Stimulated activated CD4-positive, alpha-beta T cell treated with anti-CD3 and anti-CD28 coated beads, TNF-alpha, amount 100 ng/mL, for 4 hours (primary cell): ENCODE data around the gene TSPY9.
"Not testable (repeated sequence)": the region's sequence is repeated elsewhere in the genome, so short reads cannot be mapped to it uniquely, and the experiment has no call there.

Source experiments
- DNase-seq, 3 experiments: peaks; one replicate each; pipeline ENCODE4 v3.0.0-alpha.2; 2020; ENCODE audit warnings: low read depth in 3 of 3

TSPY9 gene, protein sequence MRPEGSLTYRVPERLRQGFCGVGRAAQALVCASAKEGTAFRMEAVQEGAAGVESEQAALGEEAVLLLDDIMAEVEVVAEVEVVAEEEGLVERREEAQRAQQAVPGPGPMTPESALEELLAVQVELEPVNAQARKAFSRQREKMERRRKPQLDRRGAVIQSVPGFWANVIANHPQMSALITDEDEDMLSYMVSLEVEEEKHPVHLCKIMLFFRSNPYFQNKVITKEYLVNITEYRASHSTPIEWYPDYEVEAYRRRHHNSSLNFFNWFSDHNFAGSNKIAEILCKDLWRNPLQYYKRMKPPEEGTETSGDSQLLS

DNA sequence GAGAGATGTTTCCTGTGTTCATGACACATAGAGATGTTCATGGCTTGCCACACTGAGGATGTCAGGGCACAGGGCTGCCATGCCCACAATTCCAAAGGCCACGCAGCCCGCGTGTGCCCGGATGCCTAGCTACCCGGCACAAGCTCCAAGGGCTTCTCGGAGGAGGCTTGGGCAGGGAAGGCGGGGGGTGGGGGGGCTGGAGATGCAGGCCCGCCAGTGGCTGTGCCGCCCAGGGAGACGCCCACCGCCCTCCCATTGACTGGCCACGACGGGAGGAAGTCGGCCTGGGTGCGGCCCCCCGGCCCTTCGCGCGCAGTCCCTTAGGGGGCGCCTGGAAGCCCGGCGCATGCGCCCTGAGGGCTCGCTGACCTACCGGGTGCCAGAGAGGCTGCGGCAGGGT lies at the start of gene TSPY9:
TSS of gene TSPY9 (plus strand) at position 301 of the 400 bp plus-strand sequence. CDS start at position 347, 46 bp downstream.
- not testable (repeated sequence) for DNase-seq

DNA sequence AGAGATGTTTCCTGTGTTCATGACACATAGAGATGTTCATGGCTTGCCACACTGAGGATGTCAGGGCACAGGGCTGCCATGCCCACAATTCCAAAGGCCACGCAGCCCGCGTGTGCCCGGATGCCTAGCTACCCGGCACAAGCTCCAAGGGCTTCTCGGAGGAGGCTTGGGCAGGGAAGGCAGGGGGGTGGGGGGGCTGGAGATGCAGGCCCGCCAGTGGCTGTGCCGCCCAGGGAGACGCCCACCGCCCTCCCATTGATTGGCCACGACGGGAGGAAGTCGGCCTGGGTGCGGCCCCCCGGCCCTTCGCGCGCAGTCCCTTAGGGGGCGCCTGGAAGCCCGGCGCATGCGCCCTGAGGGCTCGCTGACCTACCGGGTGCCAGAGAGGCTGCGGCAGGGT lies 20.4 kb upstream of the TSPY9 start, which contains the start of gene TSPY1:
TSS of gene TSPY1 (plus strand) at position 301 of the 400 bp plus-strand sequence. CDS start at position 347, 46 bp downstream.
- DNase-seq = not testable (repeated sequence)

- DNase-seq = not testable (repeated sequence)
These were observed 17.3 kb downstream of the TSPY9 start for GRCh38 chrY:9504396-9504795.

- DNase-seq = not testable (repeated sequence)
These were observed 29.2 kb downstream of the TSPY9 start for GRCh38 chrY:9516287-9516686.

- not testable (repeated sequence) for DNase-seq
These were observed 40.5 kb downstream of the TSPY9 start, which contains the start of gene TSPY10 for GRCh38 chrY:9527580-9527979. TSPY10 (plus strand) TSS chrY:9527880; CDS start chrY:9527926, 46 bp downstream.
